22Rv1 (cell line): ENCODE results near the gene CDK11B.
"Not testable (repeated sequence)": the region's sequence is repeated elsewhere in the genome, so short reads cannot be mapped to it uniquely, and the experiment has no call there.

Experiments used
- H3K27ac ChIP-seq: fragments of 450-650 bp; 2 replicates; pipeline ENCODE4 v1.5.1; 2017
- CTCF ChIP-seq: fragments of 450-650 bp; IDR thresholded peaks from 2 replicates; pipeline ENCODE4 v1.5.1; 2017; ENCODE audit warnings: mild to moderate bottlenecking
- ZFX ChIP-seq: fragments of 450-650 bp; IDR thresholded peaks from 2 replicates; pipeline ENCODE4 v1.6.1; 2017; ENCODE audit warnings: antibody characterized with exemption, borderline replicate concordance

CDK11B gene

GRCh38 chr1:1666526-1666925 lies 7.7 kb upstream of the CDK11B start:
- no peak overlapping the region for H3K27ac ChIP-seq
- no peak for TF ChIP-seq CTCF
- no peak for TF ChIP-seq ZFX

GRCh38 chr1:1665815-1666251 lies 7.0 kb upstream of the CDK11B start:
- H3K27ac ChIP-seq: no peak overlapping the region
- TF ChIP-seq ZFX: no peak
- peak; percentile 85 for TF ChIP-seq CTCF

GRCh38 chr1:1664941-1665814 lies 6.4 kb upstream of the CDK11B start:
- no peak for TF ChIP-seq ZFX
- no peak for TF ChIP-seq CTCF

DNA sequence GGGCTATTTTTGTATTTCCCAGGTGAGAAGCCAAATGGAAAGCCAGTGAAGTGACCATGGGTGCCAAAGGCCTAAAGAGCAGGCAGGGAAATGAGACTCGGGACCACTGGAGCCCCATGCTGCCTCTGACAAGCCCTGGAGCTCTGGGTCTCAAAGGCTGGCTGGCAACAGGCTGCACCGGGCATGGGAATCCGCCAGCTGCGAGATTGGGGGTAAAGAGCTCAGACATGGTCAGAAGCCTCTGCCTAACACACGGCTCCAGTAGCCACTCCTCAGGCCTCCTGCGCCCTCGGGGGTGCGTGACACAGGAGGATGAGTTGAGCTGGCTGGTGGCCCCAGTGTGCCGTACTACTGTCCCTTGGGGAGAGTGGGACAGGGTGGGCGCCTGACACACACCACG lies 5.5 kb upstream of the CDK11B start:
- not testable (repeated sequence) for H3K27ac ChIP-seq

More at GRCh38 chr1:1664941-1665814, 6.4 kb upstream of the CDK11B start:
- no peak overlapping the region for H3K27ac ChIP-seq

DNA sequence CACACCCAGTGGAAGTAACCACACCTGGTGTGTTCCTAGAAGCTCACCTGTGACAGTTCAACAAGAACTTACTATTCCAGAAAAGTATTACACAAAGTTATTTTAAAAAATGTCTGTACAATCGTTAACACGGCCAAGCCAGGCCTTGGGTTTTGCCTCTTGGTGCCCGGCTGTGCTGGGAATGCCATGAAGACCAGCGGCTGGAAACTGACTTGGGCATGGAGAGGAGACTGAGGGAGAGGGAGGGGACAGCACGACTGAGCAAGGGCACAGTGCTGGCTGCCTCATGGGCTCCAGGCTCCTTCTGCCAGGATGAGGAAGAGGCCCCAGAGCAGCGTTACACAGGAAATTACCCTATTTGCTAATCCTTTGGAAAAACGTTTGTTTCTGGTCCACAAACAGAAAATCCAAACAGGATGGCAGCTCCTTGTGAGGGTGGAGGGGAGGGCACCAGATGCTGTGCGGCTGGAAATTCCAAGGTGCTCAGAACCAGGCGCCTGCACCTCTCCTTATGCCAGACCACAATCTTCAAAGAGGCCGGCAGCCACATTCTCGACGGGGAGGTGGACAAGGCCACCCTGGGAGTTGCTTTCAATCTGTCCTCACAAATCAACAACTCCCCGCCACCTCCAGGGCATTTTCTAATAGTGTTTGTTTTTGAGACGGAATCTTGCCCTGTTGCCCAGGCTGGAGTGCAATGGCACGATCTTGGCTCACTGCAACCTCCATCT lies 4.2 kb upstream of the CDK11B start:
- 0 out of 2 replicates have a peak overlapping the region, but pooled peaks have one; percentile 13 for H3K27ac ChIP-seq

DNA sequence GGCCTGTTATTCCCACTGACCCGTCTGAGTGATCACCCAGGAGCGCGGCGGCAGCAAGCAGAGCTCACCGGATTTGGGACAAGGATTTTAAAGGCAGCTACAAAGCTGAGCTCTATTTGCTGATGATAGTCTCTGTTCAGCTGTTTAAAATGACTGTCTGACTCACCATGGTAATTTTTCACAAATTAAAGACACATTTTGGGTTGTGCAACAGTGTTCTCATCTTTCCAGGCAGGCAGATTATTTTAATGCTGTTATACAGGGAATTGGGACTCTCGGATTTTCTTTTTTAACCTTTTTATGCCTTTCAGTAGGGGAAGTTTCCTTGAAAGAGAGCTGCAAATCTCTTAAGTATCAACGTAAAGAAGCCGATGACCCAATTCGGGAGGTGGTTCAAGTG lies 3.6 kb upstream of the CDK11B start:
- H3K27ac ChIP-seq: 0 out of 2 replicates have a peak overlapping the region, but pooled peaks have one; percentile 13

DNA sequence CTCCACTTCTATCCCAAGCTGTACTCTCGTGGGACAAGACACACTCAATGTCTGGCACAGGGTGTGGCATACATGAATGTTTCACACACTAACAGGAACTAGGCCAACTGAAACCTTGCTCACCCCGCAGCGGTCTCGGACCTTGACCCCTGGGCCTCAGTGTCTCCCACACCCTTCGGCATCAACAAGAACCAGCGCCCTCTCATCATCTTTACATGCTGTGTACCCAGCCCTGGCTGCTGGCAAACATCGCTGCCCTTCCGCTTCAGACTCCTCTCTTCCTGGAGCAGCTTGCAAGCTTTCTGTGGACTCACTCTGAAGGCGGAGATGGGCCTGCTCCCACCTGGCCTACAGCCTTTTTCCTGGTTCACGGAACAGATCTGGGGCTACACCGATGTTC lies 10.5 kb downstream of the CDK11B start:
- H3K27ac ChIP-seq: not testable (repeated sequence)

DNA sequence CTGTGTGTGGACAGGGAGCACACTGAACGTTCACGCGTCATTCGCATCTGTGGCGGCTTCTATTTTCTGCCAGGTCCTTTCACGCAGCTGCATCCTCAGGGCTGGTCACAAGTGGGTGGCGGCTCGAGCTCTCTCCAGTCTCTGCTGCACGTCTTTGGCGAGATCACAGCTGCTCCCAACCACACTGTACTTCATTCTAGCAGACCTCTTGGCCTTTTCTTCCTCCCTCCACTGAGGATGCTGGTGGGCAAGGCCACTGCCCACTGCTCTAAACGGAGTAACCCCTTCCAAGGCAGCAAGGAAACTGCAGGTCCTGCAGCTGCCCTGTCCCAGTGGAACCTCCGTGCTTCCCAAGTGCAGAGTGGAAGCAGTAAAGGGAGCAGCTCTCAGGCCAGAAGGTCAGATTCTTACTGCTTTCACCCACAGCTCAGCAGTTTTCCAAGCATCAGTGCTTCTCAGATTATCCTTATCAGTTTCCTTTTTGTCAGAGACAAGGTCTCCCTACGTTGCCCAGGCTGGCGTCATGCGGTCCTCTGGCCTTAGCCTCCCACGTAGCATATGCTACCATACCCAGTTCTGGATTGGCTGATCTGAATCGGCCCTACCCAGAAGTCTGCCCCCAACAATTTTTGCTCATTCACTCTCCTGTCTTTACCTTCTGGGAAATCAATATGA lies 11.1 kb downstream of the CDK11B start:
- H3K27ac ChIP-seq: not testable (repeated sequence)

DNA sequence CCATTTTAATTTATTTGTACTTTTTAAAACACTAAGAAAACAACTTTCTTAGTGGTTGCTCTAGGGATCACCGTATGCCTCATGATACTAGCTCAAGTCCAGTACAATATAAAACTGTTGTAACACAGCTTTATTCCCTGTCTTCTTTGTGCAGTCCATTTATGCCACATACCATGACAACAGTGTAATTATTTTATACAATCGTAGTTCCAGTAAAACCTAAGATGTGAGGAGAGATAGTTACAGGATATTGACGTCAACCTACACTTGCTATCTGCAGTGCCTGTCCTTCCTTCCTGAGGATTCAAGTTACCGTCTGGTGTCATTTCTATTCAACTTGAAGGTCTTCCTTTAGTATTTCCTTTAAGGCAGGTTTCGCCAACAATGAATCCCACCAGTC lies 12.5 kb downstream of the CDK11B start:
- not testable (repeated sequence) for H3K27ac ChIP-seq

DNA sequence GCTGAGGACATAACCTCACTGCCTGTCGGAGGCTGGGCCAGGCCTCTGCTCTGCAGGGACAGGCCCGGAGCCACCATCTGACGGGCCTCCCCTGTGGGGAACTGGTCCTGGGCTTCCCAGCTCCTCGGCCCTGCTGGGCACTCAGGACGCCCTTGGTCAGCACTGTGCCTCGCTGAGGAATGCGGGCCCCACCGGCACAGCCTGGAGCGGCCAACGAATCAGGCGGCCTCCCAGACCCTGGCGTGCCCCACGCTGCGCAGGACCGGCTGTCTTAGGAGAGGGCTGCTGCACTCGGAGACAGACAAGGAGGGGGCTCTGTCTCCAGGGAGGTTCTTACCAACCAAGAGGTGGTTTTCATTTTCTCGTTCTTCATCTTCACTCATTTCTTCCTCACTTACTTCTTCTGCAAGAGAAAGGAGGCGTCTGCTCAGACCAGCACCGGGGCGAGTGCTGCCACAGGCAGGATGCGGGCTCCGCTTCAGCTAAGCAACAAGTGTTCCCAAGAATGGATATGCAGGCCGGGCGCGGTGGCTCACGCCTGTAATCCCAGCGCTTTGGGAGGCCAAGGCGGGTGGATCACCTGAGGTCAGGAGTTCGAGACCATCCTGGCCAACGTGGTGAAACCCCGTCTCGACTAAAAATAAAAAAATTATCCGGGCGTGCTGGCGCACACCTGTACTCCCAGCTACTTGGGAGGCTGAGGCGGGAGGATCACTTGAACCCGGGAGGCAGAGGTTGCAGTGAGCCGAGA lies 17.9 kb downstream of the CDK11B start:
- H3K27ac ChIP-seq: not testable (repeated sequence)

GRCh38 chr1:1640081-1640480 lies 18.7 kb downstream of the CDK11B start:
- not testable (repeated sequence) for H3K27ac ChIP-seq

DNA sequence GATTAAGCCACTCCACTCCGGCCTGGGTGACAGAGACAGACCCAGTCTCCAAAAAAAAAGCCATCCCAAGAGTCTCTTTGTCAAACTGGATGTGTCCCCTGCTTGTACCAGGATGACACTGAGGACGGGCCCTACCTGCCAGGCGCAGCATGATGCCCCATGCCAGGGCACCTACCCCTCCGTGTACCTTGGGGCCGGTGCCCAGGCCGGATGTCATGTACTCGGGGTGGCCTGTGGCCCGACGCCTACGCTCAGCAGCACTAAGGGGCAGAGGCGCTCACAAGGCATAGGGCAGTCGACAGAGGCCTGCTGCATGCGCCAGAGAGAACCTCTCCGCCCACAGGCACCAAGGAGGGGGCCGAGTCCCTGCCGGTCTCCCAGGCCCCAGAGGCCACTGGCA lies 19.4 kb downstream of the CDK11B start:
- H3K27ac ChIP-seq: not testable (repeated sequence)

DNA sequence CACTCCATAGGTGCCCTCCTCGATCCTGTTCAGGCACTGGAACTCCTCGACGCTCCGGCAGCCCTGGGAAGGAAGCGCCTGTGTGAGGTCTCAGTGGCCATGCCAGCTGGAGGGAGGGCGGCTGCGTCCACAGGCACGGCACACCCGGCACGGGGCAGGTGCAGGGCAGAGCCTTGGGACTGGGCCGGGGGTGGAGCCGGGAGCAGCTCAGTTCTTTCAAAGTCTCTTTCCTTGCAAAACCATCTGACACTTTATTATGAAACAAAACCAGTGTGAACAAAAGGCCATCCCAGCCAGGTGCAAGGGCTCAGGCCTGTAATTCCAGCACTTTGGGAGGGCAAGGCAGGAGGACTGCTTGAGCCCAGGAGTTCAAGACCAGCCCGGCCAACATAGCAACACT lies 20.3 kb downstream of the CDK11B start:
- H3K27ac ChIP-seq: not testable (repeated sequence)

DNA sequence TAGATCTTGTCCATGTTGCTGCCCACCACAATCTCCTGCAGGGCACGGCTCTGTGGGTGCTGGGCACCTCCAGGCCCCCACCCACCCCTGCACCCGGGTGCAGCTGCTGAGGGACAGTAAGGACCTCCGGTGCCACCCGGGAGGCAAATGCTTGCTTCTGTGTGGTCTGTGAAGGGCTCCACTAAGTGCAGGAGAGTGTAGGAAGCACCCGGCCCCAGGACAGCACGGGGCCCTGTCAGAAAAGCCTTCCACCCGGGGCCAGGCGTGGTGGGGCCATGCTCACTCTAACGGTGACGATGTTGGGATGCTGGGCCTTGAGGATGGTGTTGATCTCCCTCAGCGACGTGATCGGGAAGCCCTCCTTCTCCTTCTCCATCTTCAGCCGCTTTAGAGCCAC lies 21.3 kb downstream of the CDK11B start:
- H3K27ac ChIP-seq: not testable (repeated sequence)

- not testable (repeated sequence) for H3K27ac ChIP-seq
These were observed 22.0 kb downstream of the CDK11B start for GRCh38 chr1:1636621-1637478.

DNA sequence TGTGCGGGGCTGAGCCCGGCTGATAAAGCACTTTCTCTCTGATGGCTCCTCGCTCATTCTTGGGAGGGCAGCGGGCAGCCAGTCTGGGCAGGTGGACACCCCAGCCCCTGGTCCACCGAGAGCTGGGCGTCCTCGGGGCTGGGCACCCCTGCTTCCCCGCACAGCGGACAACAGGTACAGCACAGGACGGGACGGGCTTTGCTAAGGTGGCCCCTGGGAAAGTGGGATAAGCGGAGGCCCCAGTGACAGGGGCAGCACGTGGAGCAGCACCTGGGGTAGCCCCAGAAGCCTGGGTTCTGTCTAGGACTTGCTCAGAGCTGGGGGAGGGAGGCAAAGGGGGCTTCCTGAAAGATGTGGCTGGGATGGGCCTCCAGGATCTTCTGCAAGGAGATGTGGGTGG lies 24.2 kb downstream of the CDK11B start:
- not testable (repeated sequence) for H3K27ac ChIP-seq
